GM18858 (cell line): Measurements from ENCODE around the gene RAD23A.
"Not testable (repeated sequence)": the region's sequence is repeated elsewhere in the genome, so short reads cannot be mapped to it uniquely, and the experiment has no call there.

Experiments
- ATAC-seq: cut with Tn5 transposase; IDR thresholded peaks from one replicate; pipeline ENCODE4 v1.9.1; 2021; ENCODE audit not compliant: unreplicated experiment

The RAD23A gene

GRCh38 chr19:12937927-12938778 lies 7.5 kb upstream of the RAD23A start, which contains the start of gene CALR:
TSS of gene CALR (plus strand) at chr19:12938609. CDS start at chr19:12938680, 71 bp downstream.
- peak; percentile 66 for ATAC-seq

- no peak for ATAC-seq
These were observed 6.7 kb upstream of the RAD23A start for GRCh38 chr19:12938779-12939601.

- no peak for ATAC-seq
These were observed 5.7 kb upstream of the RAD23A start for GRCh38 chr19:12939975-12940423.

GRCh38 chr19:12940897-12941296 lies 4.8 kb upstream of the RAD23A start:
- ATAC-seq: no peak

GRCh38 chr19:12943437-12944044 lies 2.1 kb upstream of the RAD23A start:
- ATAC-seq: no peak

GRCh38 chr19:12944104-12944674 lies 1.5 kb upstream of the RAD23A start:
- ATAC-seq: no peak

GRCh38 chr19:12946092-12946721 lies 545 bp downstream of the RAD23A start:
- ATAC-seq: no peak

- no peak for ATAC-seq
These were observed 1.3 kb downstream of the RAD23A start for GRCh38 chr19:12946731-12947496.

GRCh38 chr19:12947702-12948611 lies 2.3 kb downstream of the RAD23A start:
- ATAC-seq: no peak

- ATAC-seq: no peak
These were observed 3.1 kb downstream of the RAD23A start for GRCh38 chr19:12948612-12949362.

GRCh38 chr19:12949363-12950283 lies 4.0 kb downstream of the RAD23A start:
- no peak for ATAC-seq

GRCh38 chr19:12952050-12952449 lies 6.4 kb downstream of the RAD23A start:
- ATAC-seq: not testable (repeated sequence)

GRCh38 chr19:12952488-12953137 lies 7.0 kb downstream of the RAD23A start:
- no peak for ATAC-seq

- ATAC-seq: no peak
These were observed 7.6 kb downstream of the RAD23A start for GRCh38 chr19:12953138-12953798.

- no peak for ATAC-seq
These were observed 8.3 kb downstream of the RAD23A start for GRCh38 chr19:12953799-12954611.
